K562 (cell line): ENCODE data around the gene RREB1. TPM values are rescaled to one million over a fixed set of nuclear protein-coding genes. Genes with fewer than 3 reads are reported as not detected.

Source experiments
- CHD2 ChIP-seq: IDR thresholded peaks from 2 replicates; pipeline ENCODE4 v1.6.1; 2011; ENCODE audit warnings: low read depth, low read length
- CREM ChIP-seq: IDR thresholded peaks from 2 replicates; pipeline ENCODE4 v1.6.1; 2014; ENCODE audit warnings: antibody characterized with exemption, low read depth
- LARP7 ChIP-seq: fragments of 450-650 bp; IDR thresholded peaks from 2 replicates; pipeline ENCODE4 v1.6.1; 2016
- MAZ ChIP-seq, 2 experiments: fragments of 450-650 bp in 1 of 2; sonication (generic) in 1 of 2; formaldehyde crosslinking; IDR thresholded peaks in 1 of 2; conservative IDR thresholded peaks in 1 of 2; 2 replicates each; pipeline versions ENCODE4 v1.4.0 to v1.5.0; 2020; ENCODE audit warnings: mild to moderate bottlenecking in 1 of 2, missing genetic modification reagents in 1 of 2
- NFRKB ChIP-seq: fragments of 450-650 bp; IDR thresholded peaks from 2 replicates; pipeline ENCODE4 v1.6.1; 2016; ENCODE audit warnings: low read depth
- NR2C2 ChIP-seq, 2 experiments: fragments of 200-800 bp in 1 of 2; sonication (Bioruptor generic) in 1 of 2; sonication (generic) in 1 of 2; formaldehyde crosslinking in 1 of 2; IDR thresholded peaks; 2 replicates each; pipeline versions ENCODE4 v1.6.1 to v1.8.0; 2016 to 2022; ENCODE audit warnings: mild to moderate bottlenecking in 1 of 2, missing compliant biosample characterization in 1 of 2, missing genetic modification characterization in 1 of 2, missing genetic modification reagents in 1 of 2
- PRPF4 ChIP-seq: fragments of 200-400 bp; formaldehyde crosslinking; IDR thresholded peaks from one replicate; pipeline ENCODE4 v1.6.1; 2017; ENCODE audit warnings: low read length, low read depth, mild to moderate bottlenecking; ENCODE audit not compliant: insufficient read depth, poor library complexity, severe bottlenecking
- RB1 ChIP-seq: fragments of 450-650 bp; IDR thresholded peaks from 2 replicates; pipeline ENCODE4 v1.6.1; 2017; ENCODE audit warnings: low read depth, mild to moderate bottlenecking
- SIN3A ChIP-seq, 2 experiments: fragments of 150-350 bp in 1 of 2; IDR thresholded peaks; 2 replicates each; pipeline ENCODE4 v1.6.1; 2011 to 2016; ENCODE audit warnings: borderline replicate concordance in 2 of 2, low read depth in 2 of 2, low read length in 2 of 2, mild to moderate bottlenecking in 2 of 2, moderate library complexity in 2 of 2; ENCODE audit not compliant: control insufficient read depth in 1 of 2
- SUPT5H ChIP-seq: fragments of 450-650 bp; IDR thresholded peaks from 2 replicates; pipeline ENCODE4 v1.6.1; 2016
- TEAD4 ChIP-seq, 2 experiments: sonication (generic) in 1 of 2; formaldehyde crosslinking in 1 of 2; IDR thresholded peaks; 2 replicates each; pipeline versions ENCODE4 v1.6.1 to v1.8.0; 2012 to 2022; ENCODE audit warnings: borderline replicate concordance in 1 of 2, inconsistent platforms in 1 of 2, low read length in 1 of 2, mild to moderate bottlenecking in 1 of 2, missing genetic modification reagents in 1 of 2
- TOE1 ChIP-seq, 2 experiments: fragments of 450-650 bp in 1 of 2; sonication (generic) in 1 of 2; formaldehyde crosslinking in 1 of 2; IDR thresholded peaks; 2 replicates each; pipeline versions ENCODE4 v1.7.1 to v1.8.0; 2016 to 2022; ENCODE audit warnings: borderline replicate concordance in 2 of 2, mild to moderate bottlenecking in 2 of 2, antibody characterized with exemption in 1 of 2, inconsistent platforms in 1 of 2, low read depth in 1 of 2, missing genetic modification reagents in 1 of 2, moderate library complexity in 1 of 2
- U2AF1 ChIP-seq: fragments of 200-400 bp; formaldehyde crosslinking; optimal IDR thresholded peaks from 2 replicates; pipeline ENCODE3; 2017; ENCODE audit warnings: mild to moderate bottlenecking, low read depth, low read length, moderate library complexity
- ZFP30 ChIP-seq: fragments of 250-450 bp; sonication (Bioruptor Pico); IDR thresholded peaks from 2 replicates; pipeline ENCODE4 v1.8.0; 2022; ENCODE audit warnings: moderate library complexity, mild to moderate bottlenecking, inconsistent platforms, borderline replicate concordance
- ZNF347 ChIP-seq: fragments of 450-650 bp; formaldehyde crosslinking; IDR thresholded peaks from 2 replicates; pipeline ENCODE4 v1.4.0; 2020; ENCODE audit warnings: low read depth, mild to moderate bottlenecking, moderate library complexity
- ZNF384 ChIP-seq: IDR thresholded peaks from 2 replicates; pipeline ENCODE4 v1.6.1; 2012; ENCODE audit warnings: low read depth, low read length, improper control_type of control experiment
- polyA plus RNA-seq, 8 experiments: library from polyadenylated mRNA; depleted of rRNA in 4 of 8; stranded (reverse) in 5 of 8; unstranded in 3 of 8; fragments of >200 nt; fragmentation: Nextera tagmentation in 2 of 8; fragmentation: Illumina TruSeq in 1 of 8; extraction: Ambion mirVana in 2 of 8; extraction: Trizol in 1 of 8; gene quantifications; 2 replicates each; pipeline versions ENCODE4 v1.2.1 to v1.2.3, GENCODE V29; 2011 to 2014; ENCODE audit warnings: inconsistent platforms in 1 of 8, missing spikeins in 1 of 8
- total RNA-seq, 7 experiments: library from RNA; depleted of rRNA in 6 of 7; stranded (reverse); fragments of >200 nt in 6 of 7; fragmentation: Illumina TruSeq in 2 of 7; extraction: Trizol in 2 of 7; gene quantifications; 2 replicates each; pipeline versions ENCODE4 v1.2.1 to v1.2.3, GENCODE V29; 2011 to 2021; ENCODE audit warnings: low replicate concordance in 1 of 7
- TF ChIP-seq, protein P1 (sequence below), 2 experiments: fragments of 450-650 bp; conservative IDR thresholded peaks; 2 replicates each; pipeline ENCODE4 v1.6.1; 2017; ENCODE audit warnings: mild to moderate bottlenecking in 2 of 2, moderate library complexity in 2 of 2
- TF ChIP-seq, protein P2 (sequence below): sonication (generic); formaldehyde crosslinking; IDR thresholded peaks from 2 replicates; pipeline ENCODE4 v1.8.1; 2023; ENCODE audit warnings: missing genetic modification reagents, mild to moderate bottlenecking, borderline replicate concordance

RREB1 gene
- total and polyA plus RNA-seq, 9 of the 15 experiments (the other 6 are each of a cell fraction or from before 2014, with no cell fraction given) = 3.3 to 64.2 (median 19.3) TPM

DNA sequence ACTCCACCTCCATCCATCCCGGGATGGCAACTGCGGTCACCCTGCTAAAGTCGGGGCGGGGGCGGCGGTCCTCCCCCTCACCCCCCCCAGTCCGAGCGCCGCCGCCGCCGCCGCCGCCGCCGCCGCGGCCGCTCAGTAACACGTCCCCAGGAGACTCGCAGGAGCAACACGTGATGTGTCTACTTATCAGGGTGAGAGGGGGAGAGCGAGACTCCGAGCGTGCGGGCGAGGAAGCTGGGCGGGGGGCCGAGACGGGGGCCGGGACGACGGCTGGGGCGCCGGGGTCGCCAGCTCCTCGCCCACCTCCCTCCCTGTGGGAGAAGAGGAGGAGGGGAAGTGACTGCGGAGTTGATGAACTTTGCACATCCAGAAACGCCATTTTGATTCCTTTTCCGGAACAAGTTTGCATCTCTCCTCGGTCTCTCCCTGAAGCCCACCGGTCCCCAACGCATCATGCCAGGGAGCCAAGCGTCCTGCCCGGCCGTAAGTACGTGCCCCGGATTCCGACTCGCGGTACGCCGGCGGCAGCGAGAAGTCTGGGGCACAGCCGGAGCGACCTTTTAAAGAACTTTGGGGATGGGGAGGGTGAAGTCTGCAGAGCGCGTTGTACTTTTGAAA, at the start of gene RREB1 (continued):
- TF ChIP-seq, protein P1, sequence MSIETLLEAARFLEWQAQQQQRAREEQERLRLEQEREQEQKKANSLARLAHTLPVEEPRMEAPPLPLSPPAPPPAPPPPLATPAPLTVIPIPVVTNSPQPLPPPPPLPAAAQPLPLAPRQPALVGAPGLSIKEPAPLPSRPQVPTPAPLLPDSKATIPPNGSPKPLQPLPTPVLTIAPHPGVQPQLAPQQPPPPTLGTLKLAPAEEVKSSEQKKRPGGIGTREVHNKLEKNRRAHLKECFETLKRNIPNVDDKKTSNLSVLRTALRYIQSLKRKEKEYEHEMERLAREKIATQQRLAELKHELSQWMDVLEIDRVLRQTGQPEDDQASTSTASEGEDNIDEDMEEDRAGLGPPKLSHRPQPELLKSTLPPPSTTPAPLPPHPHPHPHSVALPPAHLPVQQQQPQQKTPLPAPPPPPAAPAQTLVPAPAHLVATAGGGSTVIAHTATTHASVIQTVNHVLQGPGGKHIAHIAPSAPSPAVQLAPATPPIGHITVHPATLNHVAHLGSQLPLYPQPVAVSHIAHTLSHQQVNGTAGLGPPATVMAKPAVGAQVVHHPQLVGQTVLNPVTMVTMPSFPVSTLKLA (conservative IDR thresholded peaks at IDR 0.05) = peak; percentile 67 to 69
- TF ChIP-seq LARP7 = no peak
- TF ChIP-seq TEAD4 (IDR thresholded peaks at IDR 0.05; ENCODE audit: low read length) = peak; percentile 36; the same call in 1 of the 2 replicates
- no peak for TF ChIP-seq TEAD4 (CRISPR knock-in tag; IDR thresholded peaks at IDR 0.05; ENCODE audit: borderline replicate concordance)
- peak in 1 of 2 experiments; percentile 59; a peak in 1 of 4 replicates for TF ChIP-seq SIN3A (IDR thresholded peaks at IDR 0.05; ENCODE audit: borderline replicate concordance in 2 of 2, control insufficient read depth in 1 of 2, low read depth in 2 of 2, low read length in 2 of 2)
- TF ChIP-seq RB1 = 0 out of 2 replicates have a peak, but pooled peaks have one; percentile 38
- peak; percentile 81 for TF ChIP-seq CREM
- TF ChIP-seq NR2C2 (CRISPR knock-in tag; IDR thresholded peaks at IDR 0.05) = peak; percentile 68; the same call in 1 of the 2 replicates
- no peak for TF ChIP-seq NR2C2 (tag; IDR thresholded peaks at IDR 0.05)
- no peak for TF ChIP-seq U2AF1
- peak; percentile 2 to 51; a peak in 1 of 4 replicates for TF ChIP-seq MAZ (CRISPR knock-in tag; conservative IDR thresholded peaks at IDR 0.05 in 1 of 2, IDR thresholded peaks at IDR 0.05 in 1 of 2)
- no peak for TF ChIP-seq ZNF347 (CRISPR knock-in tag)
- TF ChIP-seq CHD2 = 0 out of 2 replicates have a peak, but pooled peaks have one; percentile 38
- TF ChIP-seq, protein P2, sequence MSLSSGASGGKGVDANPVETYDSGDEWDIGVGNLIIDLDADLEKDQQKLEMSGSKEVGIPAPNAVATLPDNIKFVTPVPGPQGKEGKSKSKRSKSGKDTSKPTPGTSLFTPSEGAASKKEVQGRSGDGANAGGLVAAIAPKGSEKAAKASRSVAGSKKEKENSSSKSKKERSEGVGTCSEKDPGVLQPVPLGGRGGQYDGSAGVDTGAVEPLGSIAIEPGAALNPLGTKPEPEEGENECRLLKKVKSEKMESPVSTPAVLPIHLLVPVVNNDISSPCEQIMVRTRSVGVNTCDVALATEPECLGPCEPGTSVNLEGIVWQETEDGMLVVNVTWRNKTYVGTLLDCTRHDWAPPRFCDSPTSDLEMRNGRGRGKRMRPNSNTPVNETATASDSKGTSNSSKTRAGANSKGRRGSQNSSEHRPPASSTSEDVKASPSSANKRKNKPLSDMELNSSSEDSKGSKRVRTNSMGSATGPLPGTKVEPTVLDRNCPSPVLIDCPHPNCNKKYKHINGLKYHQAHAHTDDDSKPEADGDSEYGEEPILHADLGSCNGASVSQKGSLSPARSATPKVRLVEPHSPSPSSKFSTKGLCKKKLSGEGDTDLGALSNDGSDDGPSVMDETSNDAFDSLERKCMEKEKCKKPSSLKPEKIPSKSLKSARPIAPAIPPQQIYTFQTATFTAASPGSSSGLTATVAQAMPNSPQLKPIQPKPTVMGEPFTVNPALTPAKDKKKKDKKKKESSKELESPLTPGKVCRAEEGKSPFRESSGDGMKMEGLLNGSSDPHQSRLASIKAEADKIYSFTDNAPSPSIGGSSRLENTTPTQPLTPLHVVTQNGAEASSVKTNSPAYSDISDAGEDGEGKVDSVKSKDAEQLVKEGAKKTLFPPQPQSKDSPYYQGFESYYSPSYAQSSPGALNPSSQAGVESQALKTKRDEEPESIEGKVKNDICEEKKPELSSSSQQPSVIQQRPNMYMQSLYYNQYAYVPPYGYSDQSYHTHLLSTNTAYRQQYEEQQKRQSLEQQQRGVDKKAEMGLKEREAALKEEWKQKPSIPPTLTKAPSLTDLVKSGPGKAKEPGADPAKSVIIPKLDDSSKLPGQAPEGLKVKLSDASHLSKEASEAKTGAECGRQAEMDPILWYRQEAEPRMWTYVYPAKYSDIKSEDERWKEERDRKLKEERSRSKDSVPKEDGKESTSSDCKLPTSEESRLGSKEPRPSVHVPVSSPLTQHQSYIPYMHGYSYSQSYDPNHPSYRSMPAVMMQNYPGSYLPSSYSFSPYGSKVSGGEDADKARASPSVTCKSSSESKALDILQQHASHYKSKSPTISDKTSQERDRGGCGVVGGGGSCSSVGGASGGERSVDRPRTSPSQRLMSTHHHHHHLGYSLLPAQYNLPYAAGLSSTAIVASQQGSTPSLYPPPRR (CRISPR knock-in tag) = 0 out of 2 replicates have a peak, but pooled peaks have one; percentile 39
- no peak for TF ChIP-seq ZNF384
- TF ChIP-seq SUPT5H = peak; percentile 37
- no peak for TF ChIP-seq ZFP30 (CRISPR knock-in tag)
- TF ChIP-seq PRPF4 = peak; percentile 62
- TF ChIP-seq TOE1 (IDR thresholded peaks at IDR 0.05; ENCODE audit: borderline replicate concordance) = 0 out of 2 replicates have a peak, but pooled peaks have one; percentile 47
- TF ChIP-seq TOE1 (CRISPR knock-in tag; IDR thresholded peaks at IDR 0.05; ENCODE audit: borderline replicate concordance, low read depth) = peak; percentile 80; the same call in 1 of the 2 replicates
- TF ChIP-seq NFRKB = peak; percentile 77
